ENCODE measurements around the gene FKBP8.
A peak's percentile ranks its signal among the peaks of the same experiment; 100 is the strongest.
"Not testable (repeated sequence)": the region's sequence is repeated elsewhere in the genome, so short reads cannot be mapped to it uniquely, and the experiment has no call there.

Gene FKBP8

DNA sequence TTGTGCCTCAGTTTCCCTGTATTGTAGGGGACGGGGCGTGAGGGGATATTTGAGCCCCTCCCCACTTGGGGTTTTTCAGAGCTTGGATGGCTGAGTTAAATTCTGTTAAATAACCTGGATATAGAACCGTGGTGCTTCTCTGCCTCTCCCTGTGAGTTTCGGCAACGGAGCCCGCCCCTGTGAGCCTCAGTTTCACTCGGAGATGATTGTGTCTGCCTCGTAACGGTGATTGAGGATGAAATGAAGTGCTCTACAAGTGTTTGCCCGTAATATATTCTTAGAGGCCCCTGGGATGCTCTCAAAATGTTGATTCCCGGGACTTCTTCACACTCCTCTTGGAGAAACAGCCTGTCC, 14.8 kb upstream of the FKBP8 start:
- no peak for DNase-seq

DNA sequence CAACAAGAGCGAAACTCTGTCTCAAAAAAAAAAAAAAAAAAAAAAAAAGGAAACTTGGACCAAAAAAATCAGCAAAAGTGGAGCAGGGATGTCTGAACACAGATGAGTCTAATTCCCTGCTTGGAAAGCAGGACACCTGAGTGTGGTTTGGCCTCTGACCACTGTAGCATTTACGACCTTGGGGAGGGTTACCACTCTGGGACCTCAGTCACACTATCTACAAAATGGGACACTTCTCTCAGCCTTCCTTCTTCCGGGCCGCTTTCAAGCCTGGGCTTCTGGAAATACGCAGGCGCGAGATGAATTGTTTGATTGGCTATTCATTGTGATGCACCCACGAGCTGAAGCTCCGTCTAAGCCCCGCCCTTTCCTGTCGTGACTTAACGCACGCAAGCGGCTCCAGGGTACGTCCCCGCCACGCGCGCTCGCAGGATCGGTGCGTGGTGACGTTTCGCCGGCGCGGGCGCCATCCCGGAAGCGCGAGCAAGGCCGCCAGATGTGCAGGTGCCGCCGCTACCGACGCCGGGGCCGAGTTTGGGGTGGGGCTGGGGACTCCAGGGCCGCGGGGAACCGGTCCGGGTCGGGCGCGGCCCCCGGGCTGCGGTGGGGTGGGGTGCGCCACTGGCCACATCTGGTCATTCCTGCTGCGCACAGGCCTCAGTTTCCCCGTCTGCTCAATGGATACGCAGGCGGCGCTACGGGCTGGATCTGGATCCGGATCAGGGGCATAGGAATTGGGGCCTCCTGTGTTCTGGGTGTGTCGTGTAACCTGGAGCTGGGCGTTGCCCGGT, 14.2 kb upstream of the FKBP8 start, which contains the start of gene KXD1:
Gene KXD1 (plus strand): TSS at position 460 of the 791 bp plus-strand sequence. CDS start 4,187 bp downstream, outside the sequence.
- DNase-seq = peak; percentile 94

DNA sequence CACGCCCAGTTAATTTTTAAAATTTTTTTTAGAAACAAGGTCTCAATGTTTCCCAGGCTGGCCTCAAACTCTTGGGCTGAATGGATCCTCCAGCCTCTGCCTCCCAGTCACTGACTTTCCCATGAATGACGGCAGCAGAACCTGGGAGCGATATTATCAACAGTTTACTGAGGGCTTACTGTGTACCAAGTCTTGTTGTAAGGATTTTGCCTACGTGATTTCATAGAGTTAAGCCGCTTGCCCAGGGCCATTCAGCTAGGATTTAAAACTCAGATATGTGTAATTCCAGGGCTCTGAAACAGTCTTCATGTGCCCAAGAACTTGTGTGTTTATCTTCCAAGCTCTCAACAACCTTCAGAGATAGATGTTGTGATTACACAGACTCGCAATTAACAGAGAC, 8.3 kb upstream of the FKBP8 start:
- no peak for DNase-seq

GRCh38 chr19:18543814-18544475, 572 bp upstream of the FKBP8 start:
- no peak for DNase-seq

GRCh38 chr19:18541992-18542940, 1.1 kb downstream of the FKBP8 start:
- no peak for DNase-seq

- no peak for DNase-seq
Observed at GRCh38 chr19:18541258-18541991, 1.9 kb downstream of the FKBP8 start.

DNA sequence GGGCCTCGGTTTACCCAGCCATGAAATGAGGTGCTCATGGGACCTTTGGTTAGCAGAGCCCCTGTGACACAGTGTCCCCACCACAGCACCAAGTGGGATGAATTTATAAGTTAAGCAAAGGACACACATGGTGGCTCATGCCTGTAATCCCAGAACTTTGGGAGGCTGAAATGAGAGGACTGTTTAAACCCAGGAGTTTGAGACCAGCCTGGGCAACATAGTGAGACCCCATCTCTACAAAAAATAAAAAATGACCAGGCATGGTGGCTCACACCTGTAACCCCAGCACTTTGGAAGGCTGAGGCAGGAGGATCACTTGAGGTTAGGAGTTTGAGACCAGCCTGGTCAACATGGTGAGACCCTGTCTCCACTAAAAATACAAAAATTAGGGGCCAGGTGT, 3.2 kb downstream of the FKBP8 start:
- DNase-seq = not testable (repeated sequence)

- DNase-seq = no peak
Observed at GRCh38 chr19:18539372-18539771, 4.0 kb downstream of the FKBP8 start.

GRCh38 chr19:18538115-18538514, 5.3 kb downstream of the FKBP8 start:
- DNase-seq = no peak

DNA sequence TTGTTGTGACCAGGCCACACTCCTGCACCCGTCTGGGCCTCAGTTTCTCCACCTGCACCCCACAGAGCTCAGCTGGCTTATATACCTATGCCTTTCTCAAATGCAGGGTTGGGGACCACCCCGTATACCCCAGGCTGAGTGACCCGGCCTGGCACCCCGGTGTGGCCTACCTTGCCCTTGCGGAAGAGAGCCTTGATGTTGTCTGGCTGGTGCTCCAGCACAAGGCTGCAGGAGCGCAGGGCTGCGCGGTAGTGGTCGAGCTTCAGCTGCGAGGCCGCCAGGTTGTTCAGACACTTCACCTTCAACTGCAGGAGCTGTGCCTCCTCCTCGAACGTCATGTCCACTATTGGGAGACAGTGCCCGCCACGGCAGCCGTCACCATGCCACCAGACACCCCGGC, 5.9 kb downstream of the FKBP8 start:
- DNase-seq = no peak

GRCh38 chr19:18536475-18536874, 6.9 kb downstream of the FKBP8 start:
- DNase-seq = no peak

- no peak for DNase-seq
Observed at GRCh38 chr19:18533058-18533457, 10.3 kb downstream of the FKBP8 start.

DNA sequence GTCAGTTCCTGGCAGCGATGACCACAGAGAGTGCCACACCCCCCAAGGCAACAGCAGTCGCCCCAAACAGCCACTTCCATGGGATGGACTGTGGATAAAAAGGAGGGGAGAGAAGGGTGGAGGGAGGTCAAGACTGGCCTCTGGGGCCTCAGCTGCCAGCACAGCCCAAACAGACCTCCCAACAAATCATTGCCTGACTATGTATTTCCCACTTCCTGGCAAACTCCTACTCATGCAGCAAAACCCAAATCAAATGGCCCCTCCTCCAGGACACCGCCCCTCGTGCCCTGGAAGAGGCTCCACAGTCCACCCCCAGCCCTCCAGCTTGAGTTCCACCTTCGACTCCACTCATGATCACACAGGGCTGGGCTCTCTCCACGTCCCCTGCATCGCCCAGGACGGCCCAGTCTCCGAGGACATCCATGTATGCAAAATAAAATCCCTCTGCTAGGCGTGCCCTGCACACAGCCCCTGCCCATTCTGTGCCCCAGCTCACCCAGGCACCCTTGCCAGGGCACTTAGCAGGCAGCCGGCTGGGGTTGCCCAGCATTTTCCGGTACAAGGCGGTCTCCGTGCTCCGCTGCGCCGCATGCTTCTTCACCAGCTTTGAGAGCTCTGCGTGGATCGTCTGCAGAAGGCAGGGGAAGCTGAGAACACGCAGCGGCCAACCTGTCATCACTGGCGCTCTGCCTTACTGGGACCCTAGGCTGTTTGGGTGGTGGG, 11.0 kb downstream of the FKBP8 start:
- DNase-seq = no peak

DNA sequence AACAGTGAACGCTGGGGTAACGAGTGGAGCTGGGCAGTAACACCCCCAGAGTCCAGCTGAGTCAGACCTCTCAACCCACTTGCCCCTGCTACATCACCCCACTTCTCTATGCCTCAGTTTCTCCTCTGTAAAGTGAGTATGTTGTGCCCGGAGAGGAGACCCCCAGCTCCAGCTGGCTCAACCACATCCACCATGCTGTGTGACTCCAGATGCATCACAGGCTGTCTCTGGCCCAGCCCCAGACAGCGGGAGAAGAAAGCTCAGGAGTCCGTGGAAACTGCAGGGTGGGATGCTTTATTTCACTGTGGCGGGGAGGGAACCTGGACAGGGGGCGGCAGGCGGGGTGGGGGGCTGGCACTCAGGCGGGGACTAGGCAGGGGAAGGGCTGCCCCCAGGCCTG, 11.9 kb downstream of the FKBP8 start:
- no peak for DNase-seq

DNA sequence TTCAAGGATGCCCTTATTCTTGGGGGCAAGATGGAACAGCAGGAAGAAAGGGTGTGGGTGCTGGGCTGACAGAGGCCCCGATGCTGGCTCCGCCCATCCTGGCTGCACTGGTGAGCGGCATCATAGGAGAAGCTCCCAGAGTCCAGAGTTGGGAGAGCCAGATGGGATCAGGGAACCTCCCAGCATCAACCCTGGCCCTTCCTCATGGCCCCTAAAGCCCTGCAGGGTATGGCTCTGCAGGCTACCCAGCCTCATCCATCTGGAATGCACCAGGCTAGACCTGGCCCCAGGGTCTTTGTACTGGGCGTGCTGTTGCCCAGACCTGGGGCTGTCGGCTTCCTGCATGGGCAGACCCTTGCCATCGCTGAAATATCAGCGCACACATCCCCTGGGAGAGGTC, 13.6 kb downstream of the FKBP8 start:
- DNase-seq = no peak

DNA sequence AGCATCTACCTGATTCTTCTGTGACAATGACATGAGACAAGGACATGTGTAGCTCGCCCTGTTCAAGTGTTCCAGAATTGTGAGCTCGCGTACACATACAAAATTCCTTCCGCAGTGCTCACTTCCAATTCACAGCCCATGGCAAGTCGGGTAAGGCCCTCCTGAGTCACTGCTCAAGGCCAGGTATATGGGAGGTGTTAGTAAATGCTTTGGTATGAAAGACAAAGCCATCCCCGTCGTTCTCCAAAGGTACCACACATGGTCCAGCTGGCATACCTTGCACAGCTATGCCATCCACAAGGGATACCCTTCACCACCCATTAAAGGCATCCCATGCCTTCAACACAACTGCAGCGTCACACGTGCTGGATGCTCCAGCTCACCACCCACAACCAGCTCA, 17.1 kb downstream of the FKBP8 start:
- DNase-seq = no peak

- no peak for DNase-seq
Observed at GRCh38 chr19:18523841-18524240, 19.5 kb downstream of the FKBP8 start.

- not testable (repeated sequence) for DNase-seq
Observed at GRCh38 chr19:18522862-18523440, 20.4 kb downstream of the FKBP8 start.

GRCh38 chr19:18522124-18522861, 21.1 kb downstream of the FKBP8 start:
- DNase-seq = peak; percentile 99

DNA sequence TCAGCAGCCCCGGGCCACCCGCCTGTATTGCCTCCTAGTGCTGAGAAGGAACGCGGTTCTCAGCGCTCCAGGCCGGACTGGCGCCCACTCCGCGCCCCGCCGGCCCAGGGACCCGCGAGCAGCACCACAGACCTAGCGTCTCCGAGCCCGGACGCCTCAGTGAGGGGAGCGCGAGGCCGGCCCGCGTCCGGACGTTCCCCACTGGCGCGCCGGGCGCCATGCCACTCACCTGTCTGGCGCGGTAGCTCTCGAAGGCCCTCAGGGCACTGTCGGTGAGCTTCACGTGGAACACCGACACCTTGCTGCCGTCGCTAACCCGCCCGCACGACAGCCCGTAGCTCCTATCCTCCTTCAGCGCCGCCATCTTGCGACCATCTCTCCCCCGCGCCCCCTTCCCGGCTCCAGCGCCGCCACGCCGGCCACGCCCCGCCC, 21.7 kb downstream of the FKBP8 start, which contains the start of gene ELL:
Gene ELL (minus strand): TSS at position 379 of the 432 bp plus-strand sequence. CDS start 15 bp downstream, at position 364.
- no peak for DNase-seq
